Measurements from ENCODE around the gene CASP10.

CASP10 gene

DNA sequence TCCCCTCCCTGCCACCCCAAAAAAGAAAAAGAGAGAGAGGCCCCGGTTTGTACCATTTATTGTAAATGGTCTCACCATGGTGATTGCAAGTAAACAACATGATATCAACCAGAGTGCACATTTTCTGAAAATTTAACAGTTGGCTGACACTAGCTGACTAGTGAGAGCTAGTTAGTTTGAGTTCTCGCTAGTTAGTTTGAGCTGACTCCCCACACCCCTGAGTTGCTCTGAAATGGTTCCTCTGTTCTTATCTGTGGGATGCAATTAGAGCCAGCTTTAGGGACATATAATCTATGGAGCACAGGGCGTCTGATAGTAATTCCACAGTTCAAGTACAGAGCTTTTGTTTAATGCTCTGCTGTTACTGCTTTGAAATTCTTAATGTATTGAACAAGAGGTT lies 13.1 kb downstream of the CASP10 start:
- DNase-seq (ENCODE audit: low read depth in 3 of 3): no peak

GRCh38 chr2:201196803-201197202 lies 13.9 kb downstream of the CASP10 start:
- no peak for DNase-seq (ENCODE audit: low read depth in 3 of 3)

GRCh38 chr2:201197781-201198180 lies 14.8 kb downstream of the CASP10 start:
- DNase-seq (ENCODE audit: low read depth in 3 of 3): no peak

DNA sequence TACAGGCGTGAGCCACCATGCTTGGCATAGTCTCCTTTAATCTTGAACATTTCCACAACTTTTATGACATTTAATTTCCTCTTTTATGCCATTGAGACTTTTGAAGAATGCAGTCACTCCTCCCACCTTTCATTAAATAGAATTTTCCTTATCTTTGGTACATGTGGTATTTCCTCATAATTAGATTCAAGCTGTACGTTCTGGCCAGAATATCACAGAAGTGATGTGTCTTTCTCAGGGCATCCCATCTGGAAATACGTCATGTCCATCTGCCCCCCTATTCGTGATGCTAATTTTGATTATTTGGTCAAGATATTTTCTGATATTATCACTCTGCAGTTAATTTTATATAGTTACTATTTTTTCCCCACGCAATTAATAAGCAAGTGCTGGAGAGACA lies 16.9 kb downstream of the CASP10 start:
- DNase-seq (ENCODE audit: low read depth in 3 of 3): no peak

DNA sequence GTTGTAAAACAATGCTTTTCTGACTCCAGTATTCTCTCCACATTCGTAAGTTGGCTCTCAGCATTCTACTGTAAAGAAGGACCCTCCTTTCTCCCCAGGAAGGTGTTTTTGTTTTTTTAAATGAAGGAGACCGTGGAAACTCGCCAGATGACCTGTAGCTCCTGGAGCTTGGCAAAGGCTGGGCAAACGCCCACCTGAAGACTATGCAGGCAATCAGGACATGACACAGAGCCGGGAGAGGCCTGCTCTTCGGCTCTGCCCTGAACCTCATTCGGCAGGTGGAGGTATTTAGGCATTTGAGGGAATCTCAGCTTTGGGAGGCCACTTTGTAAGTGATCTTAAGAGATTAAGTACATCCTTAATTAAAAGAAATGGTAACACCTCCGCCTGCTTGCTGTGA lies 17.4 kb downstream of the CASP10 start:
- DNase-seq (ENCODE audit: low read depth in 3 of 3): no peak

DNA sequence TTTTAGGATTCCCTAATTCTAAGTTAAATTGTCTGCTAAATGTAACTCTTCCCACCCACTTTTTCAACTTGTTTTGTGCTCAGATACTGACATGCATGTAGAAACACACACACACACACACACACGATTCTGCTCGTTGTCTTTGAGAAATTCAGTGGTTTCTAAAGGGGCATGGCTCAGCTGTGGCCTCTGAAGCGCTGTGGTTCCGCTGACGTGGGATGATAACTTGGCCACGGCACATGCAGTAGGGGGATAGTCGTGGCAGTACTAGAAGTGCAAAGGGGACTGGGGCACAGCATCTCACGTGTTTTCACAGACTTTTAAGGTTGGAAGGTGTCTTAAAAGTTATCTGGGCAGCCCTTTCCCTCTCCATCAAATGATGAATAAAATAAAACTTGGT lies 18.4 kb downstream of the CASP10 start:
- DNase-seq (ENCODE audit: low read depth in 3 of 3): no peak

- DNase-seq (ENCODE audit: low read depth in 3 of 3): no peak
Measured at GRCh38 chr2:201203916-201204654, 21.1 kb downstream of the CASP10 start.

DNA sequence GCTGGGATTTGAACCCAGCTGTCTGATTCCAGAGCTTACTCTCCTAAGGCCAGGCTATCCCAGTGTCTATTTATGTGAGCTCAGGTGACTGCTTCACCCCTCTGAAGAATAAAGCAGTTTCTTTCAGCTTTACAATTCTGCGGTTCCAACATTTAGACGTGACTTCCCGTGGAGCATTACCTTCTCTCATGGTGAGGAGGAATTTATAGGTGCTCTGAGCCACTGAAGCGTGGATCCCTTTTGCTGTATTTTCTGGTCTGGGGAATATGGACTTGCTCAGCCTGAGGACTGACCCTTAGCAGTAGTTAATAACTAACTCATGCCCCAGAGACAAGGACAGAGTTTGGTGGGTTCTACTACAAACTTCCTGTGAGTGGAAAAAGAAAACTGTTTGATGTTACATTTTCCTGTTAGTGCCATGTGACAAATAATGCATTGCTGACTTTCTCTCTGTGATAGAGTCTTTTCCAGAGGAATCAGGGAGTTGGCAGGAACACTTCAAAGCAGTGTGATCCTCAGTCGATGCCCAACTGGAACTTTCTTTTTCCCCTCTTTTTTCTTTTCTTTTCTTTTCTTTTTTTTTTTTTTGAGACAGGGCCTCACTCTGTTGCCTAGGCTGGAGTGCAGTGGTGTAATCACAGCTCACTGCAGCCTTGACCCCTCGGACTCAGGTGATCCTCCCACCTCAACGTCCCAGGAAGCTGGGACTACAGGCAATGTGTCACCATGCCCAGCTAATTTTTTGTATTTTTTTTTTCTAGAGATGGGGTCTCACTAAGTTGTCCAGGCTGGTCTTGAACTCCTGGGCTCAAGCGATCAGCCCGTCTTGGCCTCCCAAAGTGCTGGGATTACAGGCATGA lies 21.9 kb downstream of the CASP10 start:
- DNase-seq (ENCODE audit: low read depth in 3 of 3): no peak

- no peak for DNase-seq (ENCODE audit: low read depth in 3 of 3)
Measured at GRCh38 chr2:201205515-201205849, 22.5 kb downstream of the CASP10 start.

- DNase-seq (ENCODE audit: low read depth in 3 of 3): no peak
Measured at GRCh38 chr2:201208563-201209252, 25.8 kb downstream of the CASP10 start.

DNA sequence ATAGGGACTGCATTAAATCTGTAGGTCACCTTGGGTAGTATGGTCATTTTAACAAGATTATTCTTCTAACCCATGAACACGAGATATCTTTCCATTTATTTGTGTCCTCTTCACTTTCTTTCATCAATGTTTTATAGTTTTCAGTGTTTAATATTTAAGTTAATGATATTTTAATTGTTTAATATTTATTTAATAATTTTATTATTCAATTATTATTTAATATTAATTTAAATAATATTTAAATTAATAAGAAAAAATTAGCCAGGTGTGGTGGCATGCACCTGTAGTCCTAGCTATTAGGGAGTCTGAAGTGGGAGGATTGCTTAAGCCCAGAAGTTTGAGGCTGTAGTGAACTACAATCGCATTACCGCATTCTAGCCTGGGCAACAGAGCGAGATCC lies 33.0 kb downstream of the CASP10 start:
- no peak for DNase-seq (ENCODE audit: low read depth in 3 of 3)

- no peak for DNase-seq (ENCODE audit: low read depth in 3 of 3)
Measured at GRCh38 chr2:201216918-201217317, 34.0 kb downstream of the CASP10 start.

DNA sequence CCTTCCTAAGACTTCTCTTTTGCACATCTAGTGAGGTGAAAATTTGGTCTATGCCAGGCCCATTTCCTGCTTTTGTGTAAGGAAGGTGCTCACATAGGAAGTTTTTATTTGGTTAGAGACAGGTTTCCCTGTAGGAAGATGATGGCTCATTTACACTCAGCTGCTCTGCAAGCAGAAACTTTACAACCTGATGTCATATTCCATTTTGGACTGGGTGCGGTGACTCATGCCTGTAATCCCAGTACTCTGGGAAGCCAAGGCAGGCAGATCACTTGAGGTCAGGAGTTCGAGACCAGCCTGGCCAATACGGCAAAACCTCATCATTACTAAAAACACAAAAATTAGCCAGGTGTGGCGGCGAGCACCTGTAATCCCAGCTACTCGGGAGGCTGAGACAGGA lies 35.8 kb downstream of the CASP10 start:
- DNase-seq (ENCODE audit: low read depth in 3 of 3): no peak

GRCh38 chr2:201219328-201220096 lies 36.6 kb downstream of the CASP10 start:
- no peak for DNase-seq (ENCODE audit: low read depth in 3 of 3)

GRCh38 chr2:201220102-201220570 lies 37.2 kb downstream of the CASP10 start:
- no peak for DNase-seq (ENCODE audit: low read depth in 3 of 3)

DNA sequence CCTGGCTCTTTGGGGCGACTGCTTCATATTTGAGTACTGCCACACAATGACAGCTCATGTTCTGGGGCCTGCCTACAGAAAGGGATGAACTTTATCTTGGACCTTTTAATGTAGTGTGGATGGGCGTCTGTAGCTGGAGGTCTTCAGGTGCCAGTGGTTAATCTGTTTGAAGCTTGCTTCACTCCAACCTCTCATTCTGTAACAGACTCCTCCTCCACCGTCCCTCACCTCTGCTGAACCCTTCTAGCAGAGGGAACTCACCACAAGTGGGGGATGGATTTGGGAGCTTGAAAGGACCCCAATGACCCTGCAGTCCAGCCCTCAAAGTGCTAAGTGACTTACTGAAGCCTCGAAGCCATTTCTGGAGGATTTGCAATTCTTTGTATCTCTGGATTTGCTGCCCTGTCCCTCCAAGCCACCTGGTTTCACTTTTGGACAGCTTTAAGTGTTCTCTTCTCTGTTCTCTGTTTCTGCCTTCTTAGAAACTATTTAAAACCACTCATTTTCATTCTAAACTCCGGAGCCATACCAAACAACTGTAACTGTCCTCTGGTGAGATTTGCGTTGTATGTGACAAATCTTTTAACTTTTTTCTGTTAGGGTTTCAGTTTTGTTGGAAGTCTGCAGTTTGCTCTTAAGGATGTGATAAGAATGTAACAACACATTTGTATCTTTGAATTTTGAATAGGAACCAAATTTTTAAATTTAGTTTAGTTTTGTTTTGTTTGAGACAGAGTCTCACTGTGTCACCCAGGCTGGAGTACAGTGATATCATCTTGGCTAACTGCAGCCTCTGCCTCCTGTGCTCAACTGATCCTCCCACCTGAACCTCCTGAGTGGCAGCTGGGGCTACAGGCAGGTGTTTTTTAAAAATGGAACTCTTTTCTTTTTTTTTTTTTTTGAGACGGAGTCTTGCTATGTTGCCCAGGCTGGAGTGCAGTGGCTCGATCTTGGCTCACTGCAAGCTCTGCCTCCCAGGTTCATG lies 40.4 kb downstream of the CASP10 start:
- no peak for DNase-seq (ENCODE audit: low read depth in 3 of 3)

- DNase-seq (ENCODE audit: low read depth in 3 of 3): no peak
Measured at GRCh38 chr2:201228271-201228911, 45.5 kb downstream of the CASP10 start.

DNA sequence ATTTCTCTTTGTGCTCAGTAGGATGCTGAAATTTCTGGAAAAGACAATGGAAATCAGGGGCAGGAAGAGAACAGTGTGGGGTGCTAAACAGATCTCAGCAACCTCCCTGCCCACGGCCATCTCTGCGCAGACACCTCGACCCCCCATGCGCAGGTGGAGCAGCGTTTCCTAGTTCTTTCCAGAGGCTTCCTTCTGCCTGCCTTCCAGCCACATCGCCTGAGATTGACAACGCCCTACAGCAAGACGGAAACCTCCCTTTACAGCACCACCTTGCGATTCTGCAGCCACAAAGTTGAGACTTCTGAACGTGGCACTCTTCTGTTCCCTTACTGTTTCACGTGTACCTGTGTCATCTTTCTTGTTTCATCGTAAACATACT lies 46.0 kb downstream of the CASP10 start:
- no peak for DNase-seq (ENCODE audit: low read depth in 3 of 3)

DNA sequence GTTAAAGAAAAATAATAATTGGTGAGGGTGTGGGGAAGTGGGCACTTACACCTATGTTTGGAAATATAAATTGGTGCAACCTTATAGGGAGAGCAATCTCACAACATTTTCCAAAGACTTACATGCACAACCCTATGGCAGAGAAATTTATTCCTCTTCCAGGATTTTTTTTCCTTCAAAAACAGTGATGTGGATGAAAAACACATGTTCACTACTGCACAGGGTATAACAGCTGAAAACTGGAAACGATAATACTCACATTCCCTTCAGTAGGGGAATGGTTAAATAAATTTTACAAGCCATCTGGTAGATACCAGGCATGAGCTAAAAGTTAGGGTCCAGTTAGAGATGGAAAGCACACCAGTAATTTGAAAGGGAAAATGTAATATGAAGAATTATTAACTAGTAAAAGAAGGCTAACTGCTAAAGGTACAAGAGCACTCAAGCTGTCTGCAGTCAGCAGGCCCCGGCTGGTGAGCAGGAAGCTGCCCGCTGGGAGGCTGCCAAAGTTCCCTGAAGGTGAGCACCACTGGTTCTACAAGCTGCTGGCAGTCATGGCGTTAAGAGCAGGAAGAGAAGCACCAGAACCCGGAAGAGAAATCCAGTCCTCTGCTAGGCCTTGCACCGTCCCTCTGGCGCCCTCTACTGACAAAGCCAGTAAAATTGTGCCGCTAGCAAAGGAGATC lies 49.0 kb downstream of the CASP10 start:
- DNase-seq (ENCODE audit: low read depth in 3 of 3): peak; percentile 86 to 93 (median 87)

DNA sequence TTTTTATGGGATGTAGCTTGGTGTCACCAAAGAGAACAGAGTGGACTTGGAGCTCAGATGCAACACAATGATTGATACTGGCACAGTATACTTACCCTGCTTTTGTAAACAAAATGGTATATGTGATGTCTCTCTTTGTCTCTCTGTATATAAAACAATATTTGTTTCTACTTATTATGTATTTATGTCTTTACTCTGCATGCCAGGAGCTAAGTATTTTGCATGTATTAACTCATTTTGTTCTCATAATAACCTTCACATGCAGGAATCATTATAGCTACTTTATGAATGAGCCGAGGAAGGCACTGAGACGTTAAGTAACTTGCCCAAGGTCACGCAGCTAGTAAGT lies 49.5 kb downstream of the CASP10 start:
- no peak for DNase-seq (ENCODE audit: low read depth in 3 of 3)
